HFFc6 (cell line): ENCODE results near the gene EBP. TPM values are rescaled to one million over a fixed set of nuclear protein-coding genes. Genes with fewer than 3 reads are reported as not detected.

Source experiments
- DNase-seq: peaks from one replicate; pipeline ENCODE4 v3.0.0-alpha.2; 2018
- H3K27ac Mint-ChIP-seq: 2 replicates; pipeline ENCODE4 v1.8.0; 2020; ENCODE audit warnings: mild to moderate bottlenecking, mixed read lengths
- H3K27me3 Mint-ChIP-seq: 2 replicates; pipeline ENCODE4 v1.8.0; 2021; ENCODE audit warnings: mild to moderate bottlenecking, moderate library complexity, mixed read lengths; ENCODE audit not compliant: insufficient read depth
- H3K36me3 Mint-ChIP-seq: 2 replicates; pipeline ENCODE4 v1.8.0; 2021; ENCODE audit warnings: low read depth, mixed read lengths
- H3K4me1 Mint-ChIP-seq: 2 replicates; pipeline ENCODE4 v1.8.0; 2020; ENCODE audit warnings: low read depth, mixed read lengths
- H3K4me3 Mint-ChIP-seq: 2 replicates; pipeline ENCODE4 v1.8.0; 2020; ENCODE audit warnings: mild to moderate bottlenecking, moderate library complexity, mixed read lengths
- H3K9me3 Mint-ChIP-seq: 2 replicates; pipeline ENCODE4 v1.8.0; 2020; ENCODE audit warnings: mild to moderate bottlenecking, mixed read lengths
- total RNA-seq, 6 experiments: library from RNA; stranded (reverse); fragmentation: NEBNext Ultra II Directional; extraction: Animal tissue kit (Norgen Biotek cat#: 25700); gene quantifications; 2 replicates in 1 of 6; 3 replicates in 5 of 6; pipeline ENCODE4 v1.2.3, GENCODE V29; 2021
- TF ChIP-seq, protein P1 (sequence below): fragments of 200-600 bp; sonication (generic); IDR thresholded peaks from 2 replicates; pipeline ENCODE4 v1.5.0; 2021; ENCODE audit warnings: antibody characterized with exemption, mild to moderate bottlenecking

EBP gene
- total RNA-seq, 6 experiments from 2014 or later, result 26.0 to 42.2 (median 39.1) TPM

DNA sequence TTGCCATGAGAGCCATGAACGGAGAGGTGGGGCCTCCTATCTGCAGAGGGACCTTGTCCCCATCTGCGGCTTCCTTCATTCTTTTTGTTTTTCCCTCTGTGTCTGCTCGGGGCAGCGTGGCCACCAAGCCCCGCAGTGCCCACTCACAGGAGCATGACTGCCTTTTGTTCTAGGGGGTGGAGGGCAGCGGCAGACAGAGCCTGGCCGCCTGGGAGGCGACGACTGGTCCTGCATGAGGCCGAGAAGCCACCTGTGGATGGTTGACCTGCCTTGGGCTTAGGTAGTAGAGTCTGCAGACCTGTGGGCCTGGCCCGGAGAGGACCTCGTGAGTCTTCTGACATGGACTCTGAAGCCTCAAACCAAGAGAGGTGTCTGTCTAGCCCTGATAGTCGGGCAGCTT is 54.0 kb downstream of the EBP start:
- TF ChIP-seq, protein P1, sequence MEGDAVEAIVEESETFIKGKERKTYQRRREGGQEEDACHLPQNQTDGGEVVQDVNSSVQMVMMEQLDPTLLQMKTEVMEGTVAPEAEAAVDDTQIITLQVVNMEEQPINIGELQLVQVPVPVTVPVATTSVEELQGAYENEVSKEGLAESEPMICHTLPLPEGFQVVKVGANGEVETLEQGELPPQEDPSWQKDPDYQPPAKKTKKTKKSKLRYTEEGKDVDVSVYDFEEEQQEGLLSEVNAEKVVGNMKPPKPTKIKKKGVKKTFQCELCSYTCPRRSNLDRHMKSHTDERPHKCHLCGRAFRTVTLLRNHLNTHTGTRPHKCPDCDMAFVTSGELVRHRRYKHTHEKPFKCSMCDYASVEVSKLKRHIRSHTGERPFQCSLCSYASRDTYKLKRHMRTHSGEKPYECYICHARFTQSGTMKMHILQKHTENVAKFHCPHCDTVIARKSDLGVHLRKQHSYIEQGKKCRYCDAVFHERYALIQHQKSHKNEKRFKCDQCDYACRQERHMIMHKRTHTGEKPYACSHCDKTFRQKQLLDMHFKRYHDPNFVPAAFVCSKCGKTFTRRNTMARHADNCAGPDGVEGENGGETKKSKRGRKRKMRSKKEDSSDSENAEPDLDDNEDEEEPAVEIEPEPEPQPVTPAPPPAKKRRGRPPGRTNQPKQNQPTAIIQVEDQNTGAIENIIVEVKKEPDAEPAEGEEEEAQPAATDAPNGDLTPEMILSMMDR, result no peak
- H3K36me3 Mint-ChIP-seq, result peaks cover 41% of the 10 kb centered on the region
- peak overlapping the region; percentile 100 for H3K27ac Mint-ChIP-seq
- H3K4me3 Mint-ChIP-seq, result peak overlapping the region; percentile 94
- no peak for DNase-seq
- H3K4me1 Mint-ChIP-seq, result peaks cover 30% of the 10 kb centered on the region
- peaks cover 7% of the 10 kb centered on the region for H3K27me3 Mint-ChIP-seq
- H3K9me3 Mint-ChIP-seq, result no peaks in the 10 kb centered on the region

DNA sequence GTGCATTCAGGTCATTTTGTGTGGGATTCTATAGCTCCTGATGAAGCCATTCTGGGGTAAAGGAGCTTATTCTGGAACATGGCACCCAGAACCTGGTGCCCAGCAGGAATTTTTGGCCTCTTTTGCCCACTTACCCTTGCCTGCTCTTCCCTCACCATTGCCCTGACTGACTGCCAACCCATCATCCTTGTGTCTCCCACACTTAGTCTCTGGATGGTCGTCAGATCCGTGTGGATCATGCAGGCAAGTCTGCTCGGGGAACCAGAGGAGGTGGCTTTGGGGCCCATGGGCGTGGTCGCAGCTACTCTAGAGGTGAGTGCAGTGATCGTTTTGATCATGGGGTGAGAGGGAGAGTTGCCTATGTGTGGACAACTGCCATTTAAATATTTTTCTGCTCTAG is 54.5 kb downstream of the EBP start:
- Mint-ChIP-seq H3K4me1 (peaks cover 30% of the 10 kb centered on the region), H3K4me3 (peak overlapping the region; percentile 94), H3K9me3 (no peaks in the 10 kb centered on the region), H3K27ac (peak overlapping the region; percentile 100), H3K27me3 (peaks cover 5% of the 10 kb centered on the region), H3K36me3 (peaks cover 41% of the 10 kb centered on the region)
- TF ChIP-seq, protein P1, result no peak
- no peak for DNase-seq

Other genes with a start within 250 kb of the EBP start
- not detected for gene SSX3, start 165.1 kb upstream of the EBP start, total RNA-seq
- gene SSX4, start 138.3 kb upstream of the EBP start, total RNA-seq, result not detected
- not detected for gene SSX4B, start 109.8 kb upstream of the EBP start, total RNA-seq
- under 1 TPM in 5 of 6 experiments, not detected in 1; 0.40 to 0.91 (median 0.79) TPM for gene SLC38A5, start 51.5 kb upstream of the EBP start, total RNA-seq
- gene FTSJ1, start 45.6 kb upstream of the EBP start, total RNA-seq, result 10 to 100 TPM; 51.5 to 66.7 (median 59.7) TPM
- gene PORCN, start 12.8 kb upstream of the EBP start, total RNA-seq, result 10 to 100 TPM in 4 of 6 experiments, 1 to 10 TPM in 2; 9.0 to 13.8 (median 10.7) TPM
- gene TBC1D25, start 17.9 kb downstream of the EBP start, total RNA-seq, result 10 to 100 TPM; 13.0 to 15.3 (median 13.8) TPM
- gene RBM3, start 52.7 kb downstream of the EBP start, total RNA-seq, result 100 to 1,000 TPM; 151 to 471 (median 406) TPM
- gene WDR13, start 75.7 kb downstream of the EBP start, total RNA-seq, result 10 to 100 TPM; 64.3 to 87.2 (median 71.8) TPM
- under 1 TPM in 1 of 6 experiments, not detected in 5; 0.69 TPM for gene WAS, start 162.0 kb downstream of the EBP start, total RNA-seq
- gene SUV39H1, start 174.9 kb downstream of the EBP start, total RNA-seq, result 10 to 100 TPM in 4 of 6 experiments, 1 to 10 TPM in 2; 6.9 to 12.0 (median 11.4) TPM
- gene GLOD5, start 239.9 kb downstream of the EBP start, total RNA-seq, result not detected